ENCODE data around the gene RPP25L.
A peak's percentile ranks its signal among the peaks of the same experiment; 100 is the strongest.

The RPP25L gene

GRCh38 chr9:34610434-34611206 lies 1.3 kb downstream of the RPP25L start:
- peak; percentile 63 for DNase-seq

GRCh38 chr9:34607331-34607730 lies 4.6 kb downstream of the RPP25L start:
- no peak for DNase-seq

- DNase-seq: no peak
Measured at GRCh38 chr9:34606905-34607304, 5.0 kb downstream of the RPP25L start.

- no peak for DNase-seq
Measured at GRCh38 chr9:34606190-34606589, 5.7 kb downstream of the RPP25L start.

- peak; percentile 87 for DNase-seq
Measured at GRCh38 chr9:34603610-34604231, 8.2 kb downstream of the RPP25L start.

DNA sequence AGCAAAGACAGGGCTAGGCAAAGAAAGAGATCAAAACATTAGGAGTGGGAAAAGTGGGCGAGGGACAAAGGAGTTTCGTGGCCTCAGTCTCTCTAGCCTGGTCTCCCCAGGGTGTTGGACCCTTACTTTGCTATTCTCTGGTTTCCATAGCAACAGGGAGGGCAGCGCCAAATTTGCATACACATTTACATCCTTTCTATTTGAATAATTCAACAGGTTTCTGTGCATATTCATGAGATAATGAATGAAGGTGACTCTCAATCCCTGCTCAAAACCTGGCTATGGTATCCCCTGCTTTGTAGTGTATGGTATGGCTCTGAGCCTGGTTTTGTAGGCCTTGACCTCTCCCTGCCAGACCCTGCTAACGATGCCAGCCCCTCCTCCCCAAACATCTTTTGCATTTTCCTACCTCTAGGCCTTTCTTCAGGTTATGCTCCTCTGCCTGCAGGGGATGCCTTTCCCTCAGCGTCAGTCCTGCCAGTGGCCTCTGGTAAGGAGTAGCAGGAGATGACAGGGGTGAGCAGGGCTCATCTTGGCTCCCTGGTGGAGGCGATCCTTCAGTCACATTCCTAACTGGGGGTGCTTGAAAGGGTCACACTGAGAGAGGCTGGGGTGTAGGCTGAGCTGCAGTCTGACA lies 9.8 kb downstream of the RPP25L start:
- DNase-seq: no peak

GRCh38 chr9:34600908-34601307 lies 11.0 kb downstream of the RPP25L start:
- DNase-seq: no peak

GRCh38 chr9:34599546-34599945 lies 12.4 kb downstream of the RPP25L start:
- DNase-seq: no peak

GRCh38 chr9:34594177-34594576 lies 17.7 kb downstream of the RPP25L start:
- DNase-seq: no peak

- peak; percentile 63 for DNase-seq
Measured at GRCh38 chr9:34592895-34593601, 18.8 kb downstream of the RPP25L start.

DNA sequence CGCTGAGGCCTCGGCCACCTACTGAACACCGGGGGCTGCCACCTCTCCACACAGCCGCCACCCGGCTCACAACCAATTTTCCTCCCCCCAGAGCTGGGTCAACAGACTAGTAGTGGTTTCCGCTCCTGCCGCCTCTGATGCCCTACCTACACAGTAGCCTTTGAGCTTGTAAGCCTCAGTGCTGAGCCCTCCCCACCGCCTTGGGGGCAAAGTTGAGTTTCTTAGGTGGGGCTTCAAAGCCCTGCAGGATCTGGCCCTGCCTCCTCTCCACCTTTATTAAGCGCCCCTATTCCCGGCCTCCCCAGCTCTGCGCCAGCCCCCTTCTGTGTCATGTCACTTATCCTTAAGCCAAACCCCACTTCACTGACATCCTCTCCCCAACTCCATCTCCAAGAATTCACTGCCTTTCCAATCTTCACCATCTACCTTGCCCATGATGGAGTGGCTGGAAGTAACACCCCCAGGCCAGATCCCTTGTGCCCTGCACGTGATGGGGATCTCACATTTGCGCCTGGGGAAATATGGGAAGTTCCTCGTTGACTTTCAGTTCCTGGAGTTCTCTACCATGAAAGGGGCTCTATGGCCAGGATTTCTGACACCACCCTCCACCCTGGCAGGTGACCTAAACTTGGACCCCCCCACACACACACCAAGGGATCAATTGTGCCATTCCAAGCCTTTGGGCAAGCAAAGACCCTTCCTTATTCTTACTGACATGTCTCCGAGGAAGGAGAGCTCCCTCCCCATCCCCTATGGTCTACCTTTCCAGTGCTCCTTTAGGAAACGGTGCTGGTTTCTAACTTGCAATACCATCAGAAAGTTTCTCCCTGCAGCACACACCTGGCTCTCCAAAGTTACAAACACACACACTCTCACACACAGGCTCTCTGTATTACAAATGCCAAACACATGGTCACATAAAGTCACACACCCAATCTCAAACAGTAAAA lies 19.7 kb downstream of the RPP25L start:
- no peak for DNase-seq

DNA sequence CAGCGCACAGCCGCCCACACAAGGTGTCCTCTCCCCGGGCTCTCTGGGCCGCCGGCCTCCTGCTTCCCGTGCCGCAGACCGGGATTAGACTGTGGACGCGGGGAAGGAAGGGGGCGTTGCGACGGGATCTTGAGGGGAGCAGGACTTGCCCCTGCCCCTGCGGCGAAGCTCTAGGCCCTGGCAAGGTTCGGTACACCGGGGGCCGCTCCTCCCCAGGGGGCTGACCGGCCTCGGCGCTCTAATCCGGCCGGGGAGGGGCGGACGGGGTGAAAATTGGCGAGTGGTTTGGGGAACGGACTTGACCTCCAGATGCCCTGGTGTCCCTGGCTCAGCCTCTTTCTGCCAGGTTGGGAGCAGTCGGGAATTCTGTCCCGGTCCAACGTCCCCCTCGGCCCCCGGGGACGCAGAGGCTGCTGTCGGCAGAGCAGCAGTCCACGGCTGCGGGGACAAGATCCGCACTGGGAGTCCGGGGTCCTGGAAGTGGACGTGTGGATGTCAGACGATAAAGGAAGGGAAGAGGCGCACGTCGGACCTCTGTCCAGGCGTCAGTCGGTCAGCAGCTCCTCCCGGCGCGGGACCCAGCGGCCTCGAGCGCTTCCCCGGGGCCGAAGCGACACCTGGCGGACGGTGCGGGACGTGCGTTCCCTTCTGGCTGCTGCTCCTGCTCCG lies 20.5 kb downstream of the RPP25L start:
- peak; percentile 84 for DNase-seq

DNA sequence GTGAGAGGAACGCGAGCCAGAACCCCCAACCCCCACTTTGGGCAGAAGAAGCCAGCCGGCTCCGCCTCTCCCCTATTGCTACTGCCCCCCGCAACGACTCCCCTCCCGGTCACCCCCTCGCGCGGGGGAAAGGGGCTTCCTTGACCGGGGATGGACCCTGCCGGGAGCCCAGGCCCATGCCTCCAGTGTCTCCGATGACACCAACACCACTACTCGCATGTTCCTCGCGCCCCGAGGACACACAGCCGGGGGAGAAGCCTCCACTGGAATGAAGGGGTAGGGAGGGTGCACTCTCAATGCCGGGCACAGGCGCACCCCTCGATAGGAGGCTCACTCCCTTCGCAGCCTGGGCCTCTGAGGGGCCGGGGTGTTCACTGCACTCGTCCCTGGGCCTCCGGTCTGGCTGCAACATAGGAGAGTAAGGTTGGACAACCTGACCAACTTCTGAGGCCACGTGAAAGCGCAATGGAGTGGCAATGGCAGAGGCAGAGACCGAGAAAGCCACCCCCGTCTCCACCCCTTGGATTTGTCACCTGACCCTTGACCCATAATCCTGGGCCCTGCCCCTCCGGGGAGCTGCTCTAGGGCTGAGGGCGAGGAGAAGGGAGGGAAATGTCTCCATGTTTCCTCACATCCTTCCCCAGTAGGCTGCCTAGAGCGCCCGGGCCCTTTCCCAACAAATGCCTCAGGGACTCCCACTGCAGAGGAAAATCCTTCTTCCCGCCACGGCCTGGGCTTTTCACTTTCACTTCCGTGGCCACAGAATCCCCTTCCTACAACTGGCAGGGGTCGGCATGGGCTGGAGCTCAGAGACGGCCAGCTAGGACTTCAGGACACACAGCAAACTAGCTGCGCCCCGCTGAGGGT lies 21.3 kb downstream of the RPP25L start:
- peak; percentile 18 for DNase-seq

GRCh38 chr9:34589636-34590380 lies 22.1 kb downstream of the RPP25L start, which contains the start of gene CNTFR:
CNTFR (minus strand) TSS chr9:34589724; CDS start chr9:34568981, 20,743 bp downstream.
- DNase-seq: peak; percentile 46

- peak; percentile 18 for DNase-seq
Measured at GRCh38 chr9:34588671-34589635, 22.9 kb downstream of the RPP25L start.

- DNase-seq: no peak
Measured at GRCh38 chr9:34587271-34587670, 24.6 kb downstream of the RPP25L start.

DNA sequence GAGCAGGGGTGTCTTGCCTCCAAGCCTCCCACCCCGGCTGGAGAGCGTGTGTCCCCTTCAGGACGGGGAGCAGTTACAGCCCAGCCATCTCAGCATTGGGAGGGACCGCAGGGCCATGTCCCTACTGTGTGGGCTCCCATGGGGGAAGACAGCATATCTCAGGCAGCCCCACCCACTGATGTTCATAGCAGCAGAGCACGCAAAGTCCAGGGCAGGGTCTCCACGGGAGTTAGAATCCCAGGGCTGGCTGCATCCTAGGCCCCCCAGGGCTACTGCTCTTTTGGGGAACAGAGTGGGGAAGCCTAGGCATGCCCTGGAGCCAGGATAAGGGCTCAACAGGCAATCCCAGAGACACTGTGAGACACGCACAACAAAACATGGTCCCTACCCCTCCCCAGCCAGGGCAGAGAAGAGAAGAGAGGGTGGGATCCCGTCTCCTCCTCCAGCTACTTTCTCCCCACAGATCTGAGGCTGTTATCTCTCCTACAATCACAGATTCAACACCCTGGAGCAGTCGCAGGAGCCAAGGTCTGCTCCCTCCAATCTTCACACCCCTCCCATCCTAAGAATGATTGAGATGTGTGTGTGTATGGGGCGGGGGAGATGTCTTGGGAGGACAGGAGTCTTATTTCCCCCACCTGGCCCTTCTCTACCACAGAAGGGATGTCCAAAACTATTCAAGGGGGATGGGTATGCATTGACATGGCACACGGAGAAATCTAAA lies 25.8 kb downstream of the RPP25L start:
- no peak for DNase-seq

DNA sequence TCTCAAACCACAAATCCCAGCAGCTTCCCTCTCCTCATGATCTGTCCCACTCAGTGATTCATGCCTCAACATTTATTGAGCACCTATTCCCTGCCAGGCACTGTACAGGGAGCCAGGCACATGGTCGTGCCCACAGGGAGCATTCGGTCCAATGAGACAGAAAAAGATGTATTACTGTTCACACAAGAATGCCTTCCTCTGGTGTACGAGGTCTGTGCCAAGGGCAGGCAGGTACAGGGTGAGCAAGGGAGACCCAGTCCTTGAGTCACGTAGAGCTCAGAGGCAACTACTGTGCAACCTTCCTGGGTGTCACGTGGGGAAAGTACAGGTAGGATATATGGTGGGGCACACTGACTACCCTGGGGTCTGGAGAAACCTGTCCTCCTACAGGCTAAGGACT lies 26.9 kb downstream of the RPP25L start:
- DNase-seq: no peak

All from hematopoietic multipotent progenitor cell treated with erythropoietin and hydrocortisone succinate and interleukin-3 and kit ligand, for 4 days (in vitro differentiated cells).